ENCODE results near the gene M1AP. TPM values are rescaled to one million over a fixed set of nuclear protein-coding genes. Genes with fewer than 3 reads are reported as not detected.

Gene M1AP
- polyA plus RNA-seq, 1 donor (not counting 4 experiments of a cell fraction or from before 2014, with no cell fraction given), result 0.21 TPM

- Histone ChIP-seq H3K4me3 (ENCODE audit: control insufficient read depth in 2 of 3, extremely low read depth in 1 of 3, insufficient read depth in 2 of 3, low read depth in 1 of 3, low read length in 3 of 3) (no peak overlapping the region), H3K9ac (ENCODE audit: control insufficient read depth, extremely low read depth, insufficient read depth, low read length) (no peak overlapping the region), H3K36me3 (ENCODE audit: control insufficient read depth in 2 of 2, extremely low read depth in 1 of 2, insufficient read depth in 2 of 2, low read length in 2 of 2) (no peaks in the 10 kb centered on the region), H3K27me3 (ENCODE audit: control insufficient read depth, extremely low read depth, insufficient read depth, low read length) (no peaks in the 10 kb centered on the region), H3K4me2 (ENCODE audit: control insufficient read depth, extremely low read depth, insufficient read depth, low read depth, low read length) (no peak overlapping the region), H3K9me3 (ENCODE audit: control insufficient read depth, low read depth, low read length) (no peaks in the 10 kb centered on the region), H2AFZ (ENCODE audit: control insufficient read depth, low read length) (no peak overlapping the region), H3K4me1 (ENCODE audit: control insufficient read depth, extremely low read depth, insufficient read depth, low read length) (peaks cover 13% of the 10 kb centered on the region), H3K27ac (ENCODE audit: control insufficient read depth, insufficient read depth, low read length) (no peak overlapping the region), H3K79me2 (ENCODE audit: control insufficient read depth, insufficient read depth, low read length) (no peaks in the 10 kb centered on the region), H3K9me1 (ENCODE audit: control insufficient read depth, extremely low read depth, insufficient read depth, low read length) (no peaks in the 10 kb centered on the region), H4K20me1 (ENCODE audit: control insufficient read depth, extremely low read depth, insufficient read depth, low read length) (no peaks in the 10 kb centered on the region)
- dilution Hi-C loops (cut with MboI; ENCODE audit: extremely low pct_ligation_motif_present, low sequenced_read_pairs), result no loop called here
- no peak for TF ChIP-seq CTCF (optimal IDR thresholded peaks at IDR 0.05 in 1 of 3, IDR thresholded peaks at IDR 0.05 in 1 of 3, conservative IDR thresholded peaks at IDR 0.05 in 1 of 3; ENCODE audit: extremely low read depth in 1 of 3, insufficient read depth in 2 of 3, low read length in 3 of 3)
- TF ChIP-seq EZH2 (IDR thresholded peaks at IDR 0.05; ENCODE audit: low read length), result no peak
- DNase-seq (ENCODE audit: low read depth, low spot score), result no peak
- FAIRE-seq, result no peak
Observed at GRCh38 chr2:74689671-74690070, 41.5 kb upstream of the M1AP start.

- FAIRE-seq (no peak), DNase-seq (ENCODE audit: low read depth, low spot score) (no peak)
- Histone ChIP-seq H3K79me2 (ENCODE audit: control insufficient read depth, insufficient read depth, low read length) (no peaks in the 10 kb centered on the region), H3K4me3 (ENCODE audit: control insufficient read depth in 2 of 3, extremely low read depth in 1 of 3, insufficient read depth in 2 of 3, low read depth in 1 of 3, low read length in 3 of 3) (no peak overlapping the region), H3K4me1 (ENCODE audit: control insufficient read depth, extremely low read depth, insufficient read depth, low read length) (peaks cover 5% of the 10 kb centered on the region), H3K9me3 (ENCODE audit: control insufficient read depth, low read depth, low read length) (no peaks in the 10 kb centered on the region), H3K9me1 (ENCODE audit: control insufficient read depth, extremely low read depth, insufficient read depth, low read length) (no peaks in the 10 kb centered on the region), H3K9ac (ENCODE audit: control insufficient read depth, extremely low read depth, insufficient read depth, low read length) (no peak overlapping the region), H3K27me3 (ENCODE audit: control insufficient read depth, extremely low read depth, insufficient read depth, low read length) (no peaks in the 10 kb centered on the region), H3K36me3 (ENCODE audit: control insufficient read depth in 2 of 2, extremely low read depth in 1 of 2, insufficient read depth in 2 of 2, low read length in 2 of 2) (no peaks in the 10 kb centered on the region), H3K27ac (ENCODE audit: control insufficient read depth, insufficient read depth, low read length) (no peak overlapping the region), H3K4me2 (ENCODE audit: control insufficient read depth, extremely low read depth, insufficient read depth, low read depth, low read length) (no peak overlapping the region), H2AFZ (ENCODE audit: control insufficient read depth, low read length) (no peak overlapping the region), H4K20me1 (ENCODE audit: control insufficient read depth, extremely low read depth, insufficient read depth, low read length) (no peaks in the 10 kb centered on the region)
- dilution Hi-C loops (cut with MboI; ENCODE audit: extremely low pct_ligation_motif_present, low sequenced_read_pairs), result no loop called here
- TF ChIP-seq CTCF (optimal IDR thresholded peaks at IDR 0.05 in 1 of 3, IDR thresholded peaks at IDR 0.05 in 1 of 3, conservative IDR thresholded peaks at IDR 0.05 in 1 of 3; ENCODE audit: extremely low read depth in 1 of 3, insufficient read depth in 2 of 3, low read length in 3 of 3) (no peak), EZH2 (IDR thresholded peaks at IDR 0.05; ENCODE audit: low read length) (no peak)
Observed at GRCh38 chr2:74688881-74689280, 40.8 kb upstream of the M1AP start.
